Subcutaneous adipose tissue (tissue), 4 donors: ENCODE data around the gene LONRF3. TPM values are rescaled to one million over a fixed set of nuclear protein-coding genes. Genes with fewer than 3 reads are reported as not detected.

Experiments
- total RNA-seq, 4 donors: library from RNA; depleted of rRNA; stranded (reverse); fragments of >200 nt; gene quantifications; one replicate each; pipeline ENCODE4 v1.1.0, GENCODE V29; 2016
- TF ChIP-seq, protein P1 (sequence below): fragments of 450-650 bp; IDR thresholded peaks from one replicate; pipeline ENCODE4 v1.5.1; 2016; ENCODE audit warnings: low read depth, mild to moderate bottlenecking, control low read depth, antibody characterized with exemption, moderate library complexity

The LONRF3 gene
- total RNA-seq, 4 donors from 2014 or later: 10.8 to 22.1 (median 12.3) TPM

GRCh38 chrX:118961866-118962560 is 12.4 kb upstream of the LONRF3 start:
- TF ChIP-seq, protein P1, sequence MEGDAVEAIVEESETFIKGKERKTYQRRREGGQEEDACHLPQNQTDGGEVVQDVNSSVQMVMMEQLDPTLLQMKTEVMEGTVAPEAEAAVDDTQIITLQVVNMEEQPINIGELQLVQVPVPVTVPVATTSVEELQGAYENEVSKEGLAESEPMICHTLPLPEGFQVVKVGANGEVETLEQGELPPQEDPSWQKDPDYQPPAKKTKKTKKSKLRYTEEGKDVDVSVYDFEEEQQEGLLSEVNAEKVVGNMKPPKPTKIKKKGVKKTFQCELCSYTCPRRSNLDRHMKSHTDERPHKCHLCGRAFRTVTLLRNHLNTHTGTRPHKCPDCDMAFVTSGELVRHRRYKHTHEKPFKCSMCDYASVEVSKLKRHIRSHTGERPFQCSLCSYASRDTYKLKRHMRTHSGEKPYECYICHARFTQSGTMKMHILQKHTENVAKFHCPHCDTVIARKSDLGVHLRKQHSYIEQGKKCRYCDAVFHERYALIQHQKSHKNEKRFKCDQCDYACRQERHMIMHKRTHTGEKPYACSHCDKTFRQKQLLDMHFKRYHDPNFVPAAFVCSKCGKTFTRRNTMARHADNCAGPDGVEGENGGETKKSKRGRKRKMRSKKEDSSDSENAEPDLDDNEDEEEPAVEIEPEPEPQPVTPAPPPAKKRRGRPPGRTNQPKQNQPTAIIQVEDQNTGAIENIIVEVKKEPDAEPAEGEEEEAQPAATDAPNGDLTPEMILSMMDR: no peak

DNA sequence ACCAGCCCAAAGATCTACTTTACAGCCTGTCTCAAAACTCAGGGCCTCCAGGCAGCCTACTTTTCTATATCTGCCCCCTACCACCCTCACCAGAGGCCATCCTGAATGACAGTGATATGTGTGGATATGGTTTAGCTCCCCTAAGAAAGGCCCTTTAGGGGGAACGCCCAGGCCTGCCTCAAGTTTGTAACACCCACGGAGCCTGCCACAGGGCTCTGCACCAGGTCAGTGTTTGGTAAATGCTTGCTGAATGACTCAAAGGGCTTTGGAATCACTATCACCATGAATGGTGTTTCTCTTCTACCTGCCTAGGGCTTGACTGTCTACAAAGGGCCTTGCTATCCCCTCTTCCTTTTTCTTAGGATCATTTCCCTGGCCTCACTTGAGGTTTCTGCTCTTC is 11.3 kb upstream of the LONRF3 start:
- TF ChIP-seq, protein P1: no peak

DNA sequence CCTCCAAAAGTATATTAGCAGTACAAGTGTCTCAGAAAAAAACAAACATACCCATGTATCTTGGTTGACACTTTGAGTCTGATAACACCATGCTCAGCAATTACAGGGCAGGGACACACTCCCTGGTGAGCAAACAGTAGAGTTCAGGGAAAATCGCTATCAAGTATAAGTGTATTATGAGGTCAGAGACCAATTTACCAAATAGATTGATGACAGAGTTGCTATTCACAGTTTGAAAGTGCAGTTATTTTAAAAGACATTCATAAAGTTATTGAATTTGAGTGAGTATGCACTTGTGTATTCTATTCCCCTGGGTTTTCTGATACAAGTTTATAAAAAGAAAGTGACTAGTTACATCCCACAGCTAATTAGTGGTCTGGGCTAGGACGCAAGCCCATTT is 10.2 kb upstream of the LONRF3 start:
- TF ChIP-seq, protein P1: no peak

DNA sequence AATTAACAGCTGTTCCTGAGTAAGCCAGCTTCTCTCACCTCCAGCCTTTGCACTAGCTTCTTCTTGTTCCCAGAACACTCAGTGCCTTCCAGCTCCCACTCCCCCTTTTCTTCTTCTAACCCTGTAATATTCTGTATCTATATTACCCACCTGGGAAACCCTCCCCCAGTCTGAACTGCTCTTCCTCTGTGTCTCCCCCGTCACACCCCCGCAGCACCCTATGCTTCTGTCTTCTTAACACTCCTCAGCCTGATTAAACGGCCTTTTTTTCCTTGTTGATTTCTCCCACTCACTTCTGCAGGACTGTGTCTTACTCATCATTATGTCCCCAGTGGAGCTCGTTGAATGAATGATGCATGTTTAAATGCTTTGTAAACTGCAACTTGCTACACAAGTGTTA is 9.0 kb upstream of the LONRF3 start:
- TF ChIP-seq, protein P1: no peak

GRCh38 chrX:118968031-118968430 is 6.4 kb upstream of the LONRF3 start:
- TF ChIP-seq, protein P1: no peak

- TF ChIP-seq, protein P1: no peak
Measured at GRCh38 chrX:118971552-118971951, 2.9 kb upstream of the LONRF3 start.

DNA sequence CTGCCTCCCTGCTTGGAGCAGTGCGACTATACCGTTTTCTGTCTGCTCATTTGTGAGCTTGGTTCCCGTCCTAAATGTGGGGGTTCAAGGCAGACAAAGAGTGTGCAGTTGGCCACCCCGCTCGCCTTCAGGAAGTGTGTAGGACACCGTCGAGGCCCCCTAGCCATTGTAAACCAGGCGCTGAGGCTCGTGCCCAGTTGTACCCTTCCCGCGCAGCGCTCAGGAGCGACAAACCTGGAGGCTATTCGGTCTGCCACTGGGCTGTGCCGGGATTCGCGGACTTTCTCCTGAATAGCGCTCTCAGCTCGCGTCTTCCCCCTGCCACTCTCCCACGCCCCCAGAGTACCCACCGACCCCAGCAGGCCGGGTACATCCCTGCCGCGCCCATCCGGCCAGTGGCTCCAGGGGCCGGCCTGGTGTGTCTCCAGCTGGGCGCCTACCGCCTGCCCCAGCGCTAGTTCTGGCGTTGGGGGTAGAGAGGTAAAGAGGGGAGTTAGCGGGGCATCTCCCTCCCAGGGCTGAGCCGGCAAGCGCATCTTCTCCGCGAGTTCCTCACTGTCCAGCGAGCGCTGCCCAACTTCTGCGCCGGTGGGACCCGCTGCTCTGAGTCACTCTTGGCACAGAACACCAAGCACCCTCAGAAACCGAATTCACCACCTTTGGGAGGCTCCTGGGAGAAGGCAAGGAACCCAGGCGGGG is 880 bp upstream of the LONRF3 start:
- TF ChIP-seq, protein P1: no peak
